Measurements from ENCODE around the gene CAND2. TPM values are rescaled to one million over a fixed set of nuclear protein-coding genes. Genes with fewer than 3 reads are reported as not detected.
"Not testable (repeated sequence)": the region's sequence is repeated elsewhere in the genome, so short reads cannot be mapped to it uniquely, and the experiment has no call there.

CAND2 gene
- polyA plus RNA-seq, 4 donors = 8.2 to 11.6 (median 9.5) TPM

DNA sequence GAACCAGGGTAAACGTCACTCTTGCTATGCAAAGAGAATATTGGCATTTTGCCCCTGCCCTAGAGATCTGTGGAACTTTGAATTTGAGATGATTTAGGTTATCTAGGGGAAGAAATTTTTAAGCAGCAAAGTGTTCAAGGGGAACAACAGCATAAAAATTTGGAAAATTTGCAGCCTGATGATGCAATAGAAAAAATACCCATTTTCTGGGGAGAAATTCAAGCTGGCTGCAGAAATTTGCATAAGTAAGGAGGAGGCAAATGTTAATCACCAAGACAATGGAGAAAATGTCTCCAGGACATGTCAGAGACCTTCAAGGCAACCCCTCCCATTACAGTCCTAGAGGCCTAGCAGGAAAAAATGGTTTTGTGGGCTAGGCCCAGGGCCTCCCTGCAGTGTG, 49.3 kb downstream of the CAND2 start:
- no peak for DNase-seq (ENCODE audit: low read depth in 4 of 4, low spot score in 2 of 4)

DNA sequence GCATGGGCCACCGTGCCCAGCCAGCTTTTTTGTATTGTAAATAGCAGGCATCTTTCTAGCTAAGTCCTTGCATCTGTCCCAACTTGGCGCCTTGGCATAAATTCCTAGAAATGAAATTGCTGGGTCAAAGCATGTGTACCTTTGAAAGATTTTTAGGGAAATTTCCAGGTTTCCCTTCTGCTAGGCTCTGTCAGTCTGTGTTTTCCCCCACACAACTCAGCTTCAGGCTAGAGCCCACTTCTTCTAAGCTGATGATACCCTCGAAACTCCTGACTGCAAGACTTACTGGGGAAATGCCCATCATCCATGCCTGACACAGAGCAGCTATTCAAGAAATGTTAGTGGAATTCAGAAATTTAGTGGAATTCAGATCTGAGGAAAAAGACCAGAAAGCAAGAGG, 55.7 kb downstream of the CAND2 start:
- no peak for DNase-seq (ENCODE audit: low read depth in 4 of 4, low spot score in 2 of 4)

DNA sequence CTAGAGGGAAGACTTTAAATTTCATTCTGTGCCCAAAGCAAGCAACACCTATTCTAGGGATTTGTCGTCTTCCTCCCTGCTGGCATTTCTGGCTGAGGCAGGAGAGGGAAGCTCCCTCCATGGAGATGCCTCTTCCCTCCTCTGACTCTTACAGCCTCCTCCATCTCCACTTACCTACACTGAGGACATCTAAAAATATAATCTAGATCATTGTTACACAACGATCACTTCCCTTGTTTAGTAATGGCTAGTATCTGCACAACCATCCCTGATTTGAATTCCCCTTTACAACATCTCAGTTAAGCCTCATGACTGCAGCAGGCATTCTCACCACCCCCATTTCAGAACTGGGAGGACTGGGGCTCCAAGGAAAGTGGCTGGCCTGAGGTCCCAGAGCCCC, 57.4 kb downstream of the CAND2 start:
- not testable (repeated sequence) for DNase-seq (ENCODE audit: low read depth in 4 of 4, low spot score in 2 of 4)

DNA sequence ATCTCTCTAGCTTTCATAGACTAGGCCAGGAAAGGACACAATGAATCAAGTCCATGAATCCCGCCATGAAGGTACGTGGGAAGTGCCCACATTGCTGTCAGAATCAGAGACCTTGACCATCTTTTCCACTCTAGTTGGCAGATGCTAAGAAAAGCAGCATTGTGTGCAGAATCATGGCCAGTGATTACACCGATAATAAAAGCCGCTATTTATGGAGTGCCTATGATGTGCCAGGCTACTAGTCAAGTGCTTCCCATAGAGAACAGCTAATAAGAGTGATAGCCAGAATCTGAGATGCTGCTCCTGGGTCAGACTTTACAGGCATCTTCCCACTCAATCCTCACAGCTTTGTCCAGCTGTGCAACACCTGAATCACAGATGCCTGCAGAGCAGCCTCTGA, 58.1 kb downstream of the CAND2 start:
- no peak for DNase-seq (ENCODE audit: low read depth in 4 of 4, low spot score in 2 of 4)

DNA sequence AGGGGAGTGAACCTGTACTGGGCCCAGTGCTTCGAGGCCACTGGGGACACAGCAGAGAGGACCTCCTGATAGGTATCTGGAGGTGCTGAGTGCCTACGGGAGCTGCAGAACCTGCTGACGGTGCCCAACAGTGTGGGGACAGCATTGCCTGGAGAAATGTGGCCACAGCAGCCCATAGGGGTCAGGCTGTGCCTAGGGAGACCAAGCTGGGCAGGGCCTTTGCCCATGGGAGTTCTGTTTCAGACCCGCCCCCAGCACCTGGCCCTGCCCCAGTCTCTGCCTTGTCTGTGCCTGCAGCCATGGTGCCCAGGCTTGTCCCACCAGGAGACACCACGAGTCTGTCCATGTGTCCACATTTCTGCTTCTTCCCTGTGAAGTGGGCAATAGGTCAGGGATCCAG, 60.1 kb downstream of the CAND2 start:
- no peak for DNase-seq (ENCODE audit: low read depth in 4 of 4, low spot score in 2 of 4)

DNA sequence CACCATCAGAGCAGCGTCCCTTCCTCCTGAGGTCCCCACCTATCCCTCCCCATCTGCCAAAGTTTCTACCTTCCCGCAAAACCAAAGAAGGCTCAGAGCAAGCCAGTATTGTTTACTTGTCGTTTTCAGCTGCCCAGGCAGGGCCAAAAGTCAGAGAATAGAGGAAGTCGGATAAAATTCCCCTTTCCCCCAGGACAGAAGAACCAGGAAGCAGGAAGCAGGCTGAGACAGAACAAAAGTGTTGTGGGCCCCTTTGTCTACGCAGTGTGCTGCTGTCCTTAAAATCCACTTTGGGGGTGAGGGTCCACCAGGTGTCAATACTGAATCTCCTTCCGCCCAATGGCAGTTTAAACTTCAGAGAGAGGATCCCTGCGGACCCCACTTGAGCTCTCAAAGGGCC, 63.4 kb downstream of the CAND2 start:
- no peak for DNase-seq (ENCODE audit: low read depth in 4 of 4, low spot score in 2 of 4)

DNA sequence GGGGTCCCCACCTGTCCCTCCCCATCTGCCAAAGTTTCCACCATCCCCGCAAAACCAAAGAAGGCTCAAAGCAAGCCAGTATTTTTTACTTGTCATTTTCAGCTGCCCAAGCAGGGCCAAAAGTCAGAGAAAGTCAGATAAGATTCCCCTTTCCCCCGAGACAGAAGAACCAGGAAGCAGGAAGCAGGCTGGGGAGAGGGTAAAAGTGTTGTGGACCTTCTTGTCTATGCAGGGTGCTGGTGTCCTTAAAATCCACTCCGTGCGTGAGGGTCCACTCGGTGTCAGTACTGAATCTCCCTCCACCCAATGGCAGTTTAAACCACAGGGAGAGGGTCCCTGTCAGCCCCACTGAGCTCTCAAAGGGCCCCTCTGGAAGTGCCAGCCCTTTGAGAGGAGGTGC, 65.1 kb downstream of the CAND2 start:
- DNase-seq (ENCODE audit: low read depth in 4 of 4, low spot score in 2 of 4) = no peak

DNA sequence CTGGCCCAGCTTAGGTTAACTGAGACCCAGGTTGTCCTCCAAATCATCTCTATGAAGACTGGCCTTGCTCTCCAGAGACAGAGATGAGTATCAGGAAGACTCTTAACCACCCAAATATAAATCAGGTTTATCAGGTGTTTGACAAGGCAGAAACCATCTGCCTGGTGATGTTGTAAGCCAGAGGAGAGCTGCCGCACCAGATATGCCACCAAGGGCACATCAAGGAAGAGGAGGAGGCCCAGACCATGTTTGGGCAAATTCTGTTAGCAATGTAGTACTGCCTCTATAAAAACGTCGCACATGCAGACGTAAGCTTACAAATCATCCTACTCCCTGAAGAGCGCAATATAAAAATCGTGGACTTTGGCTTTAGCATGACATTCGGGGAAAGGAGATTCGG, 65.9 kb downstream of the CAND2 start:
- no peak for DNase-seq (ENCODE audit: low read depth in 4 of 4, low spot score in 2 of 4)

DNA sequence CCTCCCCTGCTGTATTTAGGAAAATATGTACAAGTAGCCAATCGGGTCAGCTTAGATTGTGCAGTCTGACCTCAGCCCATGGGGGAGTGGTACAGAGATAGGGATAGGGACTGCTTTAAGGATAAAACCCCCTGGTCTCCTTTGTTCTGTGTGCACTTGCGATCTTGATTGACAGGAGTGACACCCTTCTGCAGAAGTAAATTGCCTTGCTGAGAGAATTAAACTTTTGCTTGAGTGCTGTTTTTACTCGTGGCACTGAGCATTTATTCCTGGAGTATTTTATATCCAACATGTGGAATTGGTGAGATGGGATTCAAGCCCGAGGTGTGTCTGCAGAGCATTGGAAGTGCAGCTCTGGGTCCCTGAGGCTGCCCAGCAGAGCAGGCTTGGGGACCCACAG, 68.8 kb downstream of the CAND2 start:
- no peak for DNase-seq (ENCODE audit: low read depth in 4 of 4, low spot score in 2 of 4)

DNA sequence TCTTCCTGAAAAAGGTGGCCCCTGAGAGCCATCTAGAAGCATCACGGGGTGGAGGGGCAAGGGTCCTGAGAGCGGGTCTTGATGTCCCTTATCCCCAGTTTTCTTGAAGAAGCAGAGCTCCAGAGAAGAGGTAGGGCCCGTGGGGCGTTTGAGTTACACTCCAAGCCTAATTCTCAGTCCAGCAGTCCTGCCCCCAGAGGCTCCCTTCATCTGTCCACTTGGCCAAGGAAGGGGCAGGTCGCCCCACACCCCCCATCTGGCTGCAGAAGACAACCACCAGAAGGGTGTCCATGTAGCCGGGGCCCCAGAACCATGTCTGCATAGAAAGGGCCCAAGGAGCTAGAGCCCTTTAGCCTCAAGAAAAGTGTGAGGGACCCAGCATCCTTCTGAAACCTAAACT, 70.4 kb downstream of the CAND2 start:
- DNase-seq (ENCODE audit: low read depth in 4 of 4, low spot score in 2 of 4) = no peak

DNA sequence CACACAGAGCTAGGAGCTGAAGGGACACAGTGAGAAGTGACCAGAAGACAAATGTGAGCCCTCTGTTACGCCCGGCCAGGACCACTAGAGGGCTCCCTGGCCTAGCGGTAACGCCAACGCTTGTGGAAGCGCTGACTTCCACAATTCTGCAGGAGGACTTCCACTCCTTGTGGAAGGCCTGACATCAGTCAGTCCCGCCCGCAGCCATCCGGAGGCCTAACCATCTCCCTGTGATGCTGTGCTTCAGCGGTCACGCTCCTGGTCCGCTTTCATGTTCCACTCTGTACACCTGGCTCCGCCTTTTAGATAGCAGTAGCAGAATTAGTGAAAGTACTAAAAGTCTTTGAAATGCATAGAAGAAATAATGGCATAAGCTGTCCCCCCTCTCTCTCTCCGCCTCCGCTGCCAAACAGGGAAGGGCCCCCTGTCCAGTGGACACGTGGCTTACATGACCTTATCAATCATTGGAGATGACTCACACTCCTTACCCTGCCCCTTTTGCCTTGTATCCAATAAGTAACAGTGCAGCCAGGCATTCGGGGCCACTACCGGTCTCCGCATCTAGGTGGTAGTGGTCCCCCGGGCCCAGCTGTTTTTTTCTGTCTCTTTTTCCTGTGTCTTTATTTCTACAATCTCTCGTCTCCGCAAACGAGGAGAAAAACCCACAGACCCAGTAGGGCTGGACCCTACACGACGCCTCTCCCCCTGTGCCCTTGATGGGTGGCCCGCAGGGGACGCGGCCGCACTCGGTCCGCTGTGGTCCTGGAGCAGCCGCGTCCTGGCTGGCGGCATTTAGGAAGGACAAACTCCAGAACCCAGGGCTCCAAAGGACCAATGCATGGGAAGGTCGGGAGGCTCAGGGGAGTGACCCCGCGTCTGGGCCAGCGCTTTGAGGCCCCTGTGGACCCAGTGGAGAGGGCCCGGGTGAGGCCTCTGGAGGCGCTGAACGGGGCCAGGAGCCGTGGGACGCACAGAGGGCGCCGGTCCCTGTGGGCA, 71.9 kb downstream of the CAND2 start:
- DNase-seq (ENCODE audit: low read depth in 4 of 4, low spot score in 2 of 4) = peak; percentile 56 to 80 (median 66)

DNA sequence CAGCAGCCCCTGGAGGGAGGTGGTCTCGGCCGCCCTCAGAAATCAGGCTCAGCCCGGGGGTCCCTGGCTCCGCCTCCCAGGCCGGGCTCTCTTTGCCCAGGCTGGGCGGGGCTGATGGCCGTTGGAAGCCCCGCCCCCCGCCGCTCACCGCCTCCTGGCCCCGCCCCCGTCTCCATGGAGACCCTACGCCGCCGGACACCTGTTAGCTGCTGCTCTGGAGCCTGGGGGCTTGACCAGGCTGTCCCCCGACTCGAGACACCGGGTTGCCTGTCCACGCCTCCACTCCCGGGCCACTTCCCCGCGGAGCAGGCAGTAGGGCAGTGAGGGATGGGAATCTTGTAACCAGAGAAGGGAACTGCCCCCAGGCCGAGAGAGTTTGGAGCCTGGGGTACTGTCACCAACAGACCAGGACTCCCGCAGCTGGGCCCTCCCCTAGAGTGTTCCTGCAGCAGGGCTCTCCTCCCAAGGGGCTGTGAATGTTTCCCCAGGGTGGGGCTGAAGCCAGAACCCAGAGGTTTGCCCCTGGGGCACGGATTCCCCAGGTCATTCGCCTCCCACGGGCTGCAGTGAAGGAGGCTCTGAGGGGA, 72.6 kb downstream of the CAND2 start:
- no peak for DNase-seq (ENCODE audit: low read depth in 4 of 4, low spot score in 2 of 4)

DNA sequence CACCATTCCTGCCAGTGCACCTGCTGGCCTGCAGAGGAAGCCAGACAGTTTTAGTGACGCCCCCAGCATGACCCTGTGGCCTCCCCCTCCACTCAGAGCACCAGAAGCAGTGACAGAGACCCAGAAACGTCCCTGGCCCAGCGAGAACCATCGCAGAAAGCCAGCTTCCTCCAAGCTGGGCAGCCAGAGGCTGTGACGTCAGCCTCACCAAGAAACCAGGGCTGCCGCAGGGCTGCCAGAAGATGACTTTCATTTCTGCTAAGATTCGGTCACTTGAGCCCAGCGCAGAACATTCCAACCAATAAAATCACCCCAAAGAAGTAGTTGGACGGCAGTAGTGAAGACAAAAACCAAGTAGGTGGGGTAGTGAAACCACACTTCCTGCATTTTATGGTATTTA, 74.5 kb downstream of the CAND2 start:
- no peak for DNase-seq (ENCODE audit: low read depth in 4 of 4, low spot score in 2 of 4)

DNA sequence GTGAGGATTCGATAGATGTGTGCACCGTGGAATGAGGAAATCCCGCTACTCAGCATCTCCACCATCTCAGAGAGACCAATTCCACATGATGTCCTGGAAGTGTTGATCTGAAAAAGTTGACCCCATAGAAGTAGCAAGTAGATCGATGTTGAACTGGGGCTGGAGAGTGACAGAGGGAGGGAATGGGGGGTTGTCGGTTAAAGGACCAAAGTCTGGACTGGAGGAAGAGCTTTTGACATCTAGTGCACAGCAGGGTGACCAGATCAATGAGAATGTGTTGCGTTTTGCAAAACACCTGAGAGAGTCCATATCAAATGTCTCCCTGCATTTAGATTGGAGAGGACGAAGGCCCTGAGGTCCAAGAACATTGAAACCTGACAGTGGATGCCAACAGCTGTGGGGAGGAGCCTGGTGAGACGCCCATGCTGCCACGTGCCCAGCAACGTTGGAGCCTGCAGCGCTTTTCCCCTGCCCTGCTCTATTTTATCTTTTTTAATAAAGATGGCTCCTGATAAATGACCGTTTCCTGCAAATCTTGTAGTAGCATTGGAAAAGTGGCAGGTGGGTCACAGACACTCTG, 75.0 kb downstream of the CAND2 start:
- no peak for DNase-seq (ENCODE audit: low read depth in 4 of 4, low spot score in 2 of 4)

DNA sequence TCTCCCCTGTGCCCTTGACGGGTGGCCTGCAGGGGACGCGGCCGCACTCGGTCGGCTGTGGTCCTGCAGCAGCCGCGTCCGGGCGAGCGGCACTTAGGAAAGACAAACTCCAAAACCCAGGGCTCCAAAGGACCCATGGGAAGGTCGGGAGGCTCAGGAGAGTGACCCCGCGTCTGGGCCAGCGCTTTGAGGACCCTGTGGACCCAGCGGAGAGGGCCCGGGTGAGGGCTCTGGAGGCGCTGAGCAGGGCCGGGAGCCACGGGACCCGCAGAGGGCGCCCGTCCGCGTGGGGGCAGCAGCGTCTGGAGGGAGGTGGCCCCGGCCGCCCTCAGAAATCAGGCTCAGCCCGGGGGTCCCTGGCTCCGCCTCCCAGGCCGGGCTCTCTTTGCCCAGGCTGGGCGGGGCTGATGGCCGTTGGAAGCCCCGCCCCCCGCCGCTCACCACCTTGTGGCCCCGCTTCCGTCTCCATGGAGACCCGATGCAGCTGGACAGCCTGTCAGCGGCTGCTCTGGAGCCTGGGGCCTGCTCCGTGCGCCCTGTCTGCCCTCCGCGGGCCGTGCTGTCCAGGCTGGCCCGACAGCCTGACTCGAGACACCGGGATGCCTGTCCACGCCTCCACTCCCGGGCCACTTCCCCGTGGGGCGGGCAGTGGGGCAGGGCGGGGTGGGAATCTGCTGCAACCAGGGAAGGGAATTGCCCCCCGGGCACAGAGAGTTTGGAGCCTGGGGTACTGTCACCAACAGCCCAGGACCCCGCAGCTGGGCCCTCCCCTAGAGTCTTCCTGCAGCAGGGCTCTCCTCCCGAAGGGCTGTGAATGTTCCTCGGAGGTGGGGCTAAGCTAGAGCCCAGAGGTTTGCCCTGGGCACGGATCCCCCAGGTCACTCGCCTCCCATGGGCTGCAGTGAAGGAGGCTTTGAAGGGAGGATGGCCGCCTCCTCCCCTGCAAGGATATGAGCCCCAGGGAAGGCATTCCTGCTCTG, 79.7 kb downstream of the CAND2 start:
- peak in 1 of 4 donors; percentile 46 for DNase-seq (ENCODE audit: low read depth in 4 of 4, low spot score in 2 of 4)

DNA sequence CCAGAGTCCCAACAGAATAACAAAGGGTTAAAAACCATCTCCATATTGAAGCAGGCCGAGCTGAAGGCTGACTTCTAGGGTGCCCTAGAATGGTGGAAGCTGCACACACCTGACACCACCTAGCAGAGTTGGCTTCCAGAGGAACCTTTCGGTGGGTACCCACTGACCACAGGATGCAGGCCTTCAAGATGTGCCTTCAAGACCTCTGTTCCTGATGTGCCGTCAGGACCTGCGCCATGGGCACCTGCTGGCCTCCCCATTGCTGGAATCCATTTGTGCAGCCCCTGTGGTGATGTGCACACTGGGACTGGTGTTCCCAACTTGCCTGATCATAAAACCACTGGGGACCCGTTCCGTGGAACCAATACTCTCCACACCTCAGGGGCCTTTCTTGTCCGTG, 80.6 kb downstream of the CAND2 start:
- no peak for DNase-seq (ENCODE audit: low read depth in 4 of 4, low spot score in 2 of 4)

DNA sequence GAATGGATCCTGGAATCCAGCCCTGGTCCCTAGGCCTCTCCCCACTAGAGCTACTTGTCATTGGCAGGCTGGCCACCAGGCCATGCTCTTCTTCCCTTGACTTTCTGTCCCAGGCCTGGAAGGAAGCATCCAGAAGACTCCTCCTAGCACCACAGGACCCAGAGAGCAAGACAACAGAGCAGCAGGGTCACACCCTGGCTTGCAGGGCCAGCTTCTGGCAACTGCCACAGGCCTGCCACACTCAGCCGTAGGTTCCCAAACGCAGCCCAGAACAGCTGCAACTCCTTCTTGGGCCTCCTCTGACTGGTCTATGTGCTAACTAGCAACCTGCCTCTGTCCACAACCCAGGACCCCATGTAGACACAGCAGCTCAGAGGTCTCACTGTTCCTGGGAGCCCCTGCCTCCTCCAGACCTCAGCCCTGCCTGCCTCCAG, 81.7 kb downstream of the CAND2 start:
- DNase-seq (ENCODE audit: low read depth in 4 of 4, low spot score in 2 of 4) = no peak

DNA sequence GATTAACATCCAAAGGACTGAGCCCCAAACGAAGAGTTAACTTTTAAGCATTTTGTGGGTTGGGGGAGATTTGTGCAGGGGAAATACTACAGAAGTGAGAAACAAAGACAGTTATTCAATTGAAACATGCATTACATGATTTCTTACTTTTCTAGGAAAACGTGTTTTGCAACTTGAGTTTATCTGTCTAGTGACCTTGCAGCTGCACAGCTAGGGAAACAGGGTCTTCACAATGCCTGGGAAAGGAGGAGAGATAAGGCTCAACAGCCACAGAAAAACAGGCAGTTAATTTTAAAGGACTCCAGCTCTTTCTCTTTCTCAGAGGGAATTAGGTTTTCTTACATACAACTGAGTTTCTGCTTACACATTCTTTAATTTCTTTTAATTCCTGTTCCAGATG, 82.3 kb downstream of the CAND2 start:
- DNase-seq (ENCODE audit: low read depth in 4 of 4, low spot score in 2 of 4) = not testable (repeated sequence)

DNA sequence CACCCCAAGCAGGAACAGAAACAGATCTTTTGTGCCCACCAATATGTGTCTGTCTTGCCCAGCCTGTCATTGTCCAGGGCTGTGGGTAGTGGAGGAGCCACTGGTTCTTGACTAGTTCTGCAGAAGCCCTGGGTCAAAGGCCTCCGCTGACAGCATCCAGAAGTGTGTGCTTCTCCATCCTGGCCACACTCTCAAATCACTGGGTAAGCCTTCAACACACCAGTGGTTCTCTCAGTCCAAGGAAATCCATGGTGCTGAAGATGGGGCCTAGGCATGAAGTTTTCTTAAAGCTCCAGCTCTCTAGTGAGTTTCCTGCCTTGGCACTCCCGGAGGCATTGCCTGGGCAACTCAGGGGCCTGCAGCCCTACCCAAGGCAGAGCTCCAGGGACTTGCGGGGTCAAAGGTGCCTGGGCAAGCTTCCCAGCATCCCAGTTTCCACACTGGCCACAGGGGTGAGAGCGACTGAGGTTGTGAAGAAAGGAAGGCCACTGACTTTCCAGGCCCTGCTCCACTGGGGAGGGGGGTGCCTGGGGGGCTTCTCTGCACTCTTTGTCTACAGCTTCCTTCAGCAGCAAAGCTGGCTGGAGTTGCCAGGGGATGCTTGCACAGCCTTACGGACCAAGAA, 82.8 kb downstream of the CAND2 start:
- DNase-seq (ENCODE audit: low read depth in 4 of 4, low spot score in 2 of 4) = no peak

DNA sequence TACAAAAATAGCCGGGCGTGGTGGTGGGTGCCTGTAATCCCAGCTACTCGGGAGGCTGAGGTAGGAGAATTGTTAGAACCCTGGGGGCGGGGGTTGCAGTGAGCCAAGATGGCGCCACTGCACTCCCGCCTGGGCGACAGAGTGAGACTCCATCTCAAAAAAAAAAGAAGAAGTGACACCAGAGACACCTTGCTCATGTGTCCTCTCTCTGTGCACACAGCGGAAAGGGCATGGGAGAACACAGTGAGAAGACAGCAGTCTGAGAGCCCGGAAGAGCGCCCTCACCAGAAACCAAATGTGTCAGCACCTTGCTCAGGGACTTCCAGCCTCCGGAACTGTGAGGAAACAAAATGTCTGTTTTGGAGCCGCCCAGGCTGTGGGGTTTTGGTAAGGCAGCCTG, 85.4 kb downstream of the CAND2 start:
- not testable (repeated sequence) for DNase-seq (ENCODE audit: low read depth in 4 of 4, low spot score in 2 of 4)
